Activated CD4-positive, alpha-beta T cell treated with anti-CD3 and anti-CD28 coated beads for 36 hours (primary cell): Measurements from ENCODE around the gene HDAC4. TPM values are rescaled to one million over a fixed set of nuclear protein-coding genes. Genes with fewer than 3 reads are reported as not detected.
"Not testable (repeated sequence)": the region's sequence is repeated elsewhere in the genome, so short reads cannot be mapped to it uniquely, and the experiment has no call there.

ENCODE experiments used
- ATAC-seq: fragments of 200-7000 bp; cut with Tn5 transposase; one replicate; pipeline ENCODE4 v1.10.0; 2021; ENCODE audit warnings: mild to moderate bottlenecking, moderate library complexity
- CTCF ChIA-PET: fragments of 350-600 bp; sonication (Branson Sonifier 250); formaldehyde crosslinking; loops from one replicate; lab custom pipeline; 2021; ENCODE audit warnings: antibody characterized with exemption; lab: Charles Lee
- POLR2A ChIA-PET: fragments of 350-600 bp; sonication (Branson Sonifier 250); formaldehyde crosslinking; loops from one replicate; lab custom pipeline; 2021; ENCODE audit warnings: antibody characterized with exemption, inconsistent platforms; lab: Charles Lee
- DNase-seq: peaks from one replicate; pipeline ENCODE4 v3.0.0-alpha.2; 2020
- H3K27ac Mint-ChIP-seq: one replicate; pipeline ENCODE4 v1.8.0; 2021; ENCODE audit warnings: mixed read lengths
- H3K27me3 Mint-ChIP-seq: one replicate; pipeline ENCODE4 v1.8.0; 2021; ENCODE audit warnings: mixed read lengths
- H3K36me3 Mint-ChIP-seq: one replicate; pipeline ENCODE4 v1.8.0; 2021; ENCODE audit warnings: low read depth, mixed read lengths
- H3K4me1 Mint-ChIP-seq: one replicate; pipeline ENCODE4 v1.8.0; 2021; ENCODE audit warnings: mixed read lengths
- H3K4me3 Mint-ChIP-seq: one replicate; pipeline ENCODE4 v1.8.0; 2021; ENCODE audit warnings: mild to moderate bottlenecking, moderate library complexity, mixed read lengths
- H3K9me3 Mint-ChIP-seq: one replicate; pipeline ENCODE4 v1.8.0; 2021; ENCODE audit warnings: low read depth, mixed read lengths
- intact Hi-C, 2 experiments: fragments of 100-400 bp; cut with DNase I in 1 of 2; cut with micrococcal nuclease in 1 of 2; formaldehyde crosslinking; loops; one replicate each; pipeline versions ENCODE4 v1.14.2 to v1.15.1; 2022 to 2024; cut with DNase I, micrococcal nuclease
- total RNA-seq, 2 experiments: library from RNA; stranded (reverse); gene quantifications; one replicate each; pipeline ENCODE4 v1.2.3, GENCODE V29; 2021

HDAC4 gene
- total RNA-seq, 2 experiments from 2014 or later, result 25.4 to 30.4 TPM

GRCh38 chr2:239038284-239038683 lies 362.5 kb downstream of the HDAC4 start:
- H3K4me1 Mint-ChIP-seq, POLR2A ChIA-PET, ATAC-seq, H3K9me3 Mint-ChIP-seq, H3K27me3 Mint-ChIP-seq, H3K4me3 Mint-ChIP-seq, CTCF ChIA-PET, H3K27ac Mint-ChIP-seq, H3K36me3 Mint-ChIP-seq, DNase-seq: not testable (repeated sequence)
- intact Hi-C loops, result loop anchor here (5.0 to 10.0 kb wide), 4 partner anchors 227 to 954 kb away; no protein-coding TSS in a partner anchor

- intact Hi-C loops, result loop anchor here (5.0 to 10.0 kb wide), 4 partner anchors 227 to 955 kb away; no protein-coding TSS in a partner anchor
- ATAC-seq, result no peak
- ChIA-PET CTCF (no interaction called here), POLR2A (no interaction called here)
- Mint-ChIP-seq H3K27ac (no peak overlapping the region), H3K4me1 (no peaks in the 10 kb centered on the region), H3K4me3 (no peak overlapping the region), H3K36me3 (no peaks in the 10 kb centered on the region), H3K9me3 (no peaks in the 10 kb centered on the region), H3K27me3 (peaks cover 5% of the 10 kb centered on the region)
- no peak for DNase-seq
Observed at GRCh38 chr2:239037559-239037910, 363.3 kb downstream of the HDAC4 start.

GRCh38 chr2:239036819-239037558 lies 363.8 kb downstream of the HDAC4 start:
- Mint-ChIP-seq H3K27ac (no peak overlapping the region), H3K9me3 (no peaks in the 10 kb centered on the region), H3K36me3 (no peaks in the 10 kb centered on the region), H3K4me1 (no peaks in the 10 kb centered on the region), H3K27me3 (peaks cover 8% of the 10 kb centered on the region), H3K4me3 (no peak overlapping the region)
- ATAC-seq, result no peak
- POLR2A ChIA-PET, result no interaction called here
- intact Hi-C loops, result loop anchor here (5.0 to 10.0 kb wide), 4 partner anchors 228 to 955 kb away; no protein-coding TSS in a partner anchor
- CTCF ChIA-PET, result interaction anchor here (0.7 to 1.2 kb wide), 2 partner anchors 849 to 960 kb away, joined by 3 to 6 read pairs; no protein-coding TSS in a partner anchor
- no peak for DNase-seq

- ATAC-seq (no peak), DNase-seq (peak; percentile 32)
- Mint-ChIP-seq H3K4me3 (no peak overlapping the region), H3K9me3 (no peaks in the 10 kb centered on the region), H3K4me1 (no peaks in the 10 kb centered on the region), H3K27ac (no peak overlapping the region), H3K36me3 (no peaks in the 10 kb centered on the region), H3K27me3 (peaks cover 8% of the 10 kb centered on the region)
- intact Hi-C loops, result loop anchor here (1.0 to 10.0 kb wide), 9 partner anchors 70 to 1107 kb away; no protein-coding TSS in a partner anchor
- POLR2A ChIA-PET, result no interaction called here
- CTCF ChIA-PET, result interaction anchor here (0.6 to 1.2 kb wide), 3 partner anchors 531 to 961 kb away, joined by 3 to 6 read pairs (median 3); no protein-coding TSS in a partner anchor
Observed at GRCh38 chr2:239035997-239036731, 364.7 kb downstream of the HDAC4 start.

- intact Hi-C loops, result loop anchor here (1.0 to 10.0 kb wide), 9 partner anchors 71 to 1108 kb away; no protein-coding TSS in a partner anchor
- peaks cover 11% of the 10 kb centered on the region for H3K27me3 Mint-ChIP-seq
- CTCF ChIA-PET, result interaction anchor here (1.2 kb wide), 1 partner anchor 850 kb away, joined by 6 read pairs; no protein-coding TSS in a partner anchor
Observed at GRCh38 chr2:239035361-239035814, 365.4 kb downstream of the HDAC4 start.

GRCh38 chr2:239034561-239035341 lies 366.1 kb downstream of the HDAC4 start:
- Mint-ChIP-seq H3K9me3 (no peaks in the 10 kb centered on the region), H3K4me3 (no peak overlapping the region), H3K4me1 (no peaks in the 10 kb centered on the region), H3K36me3 (no peaks in the 10 kb centered on the region), H3K27me3 (peaks cover 11% of the 10 kb centered on the region), H3K27ac (no peak overlapping the region)
- intact Hi-C loops, result loop anchor here (1.0 to 10.0 kb wide), 9 partner anchors 72 to 1109 kb away; no protein-coding TSS in a partner anchor
- ATAC-seq, result no peak
- DNase-seq, result no peak
- ChIA-PET CTCF (no interaction called here), POLR2A (no interaction called here)

More at GRCh38 chr2:239035361-239035814, 365.4 kb downstream of the HDAC4 start:
- Mint-ChIP-seq H3K27ac (no peak overlapping the region), H3K9me3 (no peaks in the 10 kb centered on the region), H3K4me3 (no peak overlapping the region), H3K36me3 (no peaks in the 10 kb centered on the region), H3K4me1 (no peaks in the 10 kb centered on the region)
- peak; percentile 95 for ATAC-seq
- DNase-seq, result peak; percentile 81
- POLR2A ChIA-PET, result no interaction called here

GRCh38 chr2:239033801-239034560 lies 366.8 kb downstream of the HDAC4 start:
- H3K27me3 Mint-ChIP-seq, result peaks cover 11% of the 10 kb centered on the region
- ATAC-seq, result no peak
- H3K4me3 Mint-ChIP-seq, result no peak overlapping the region
- no peak overlapping the region for H3K27ac Mint-ChIP-seq
- intact Hi-C loops, result loop anchor here (2.0 to 10.0 kb wide), 4 partner anchors 231 to 711 kb away; no protein-coding TSS in a partner anchor
- H3K9me3 Mint-ChIP-seq, result no peaks in the 10 kb centered on the region
- no peak for DNase-seq
- ChIA-PET CTCF (no interaction called here), POLR2A (no interaction called here)
- H3K4me1 Mint-ChIP-seq, result no peaks in the 10 kb centered on the region
- no peaks in the 10 kb centered on the region for H3K36me3 Mint-ChIP-seq

- ChIA-PET CTCF (no interaction called here), POLR2A (no interaction called here)
- ATAC-seq (no peak), DNase-seq (no peak)
- Mint-ChIP-seq H3K4me3 (no peak overlapping the region), H3K27ac (no peak overlapping the region), H3K36me3 (no peaks in the 10 kb centered on the region), H3K27me3 (peaks cover 11% of the 10 kb centered on the region), H3K9me3 (no peaks in the 10 kb centered on the region), H3K4me1 (no peaks in the 10 kb centered on the region)
- intact Hi-C loops, result loop anchor here (10.0 kb wide), 3 partner anchors 235 to 715 kb away; no protein-coding TSS in a partner anchor
Observed at GRCh38 chr2:239029958-239030357, 370.9 kb downstream of the HDAC4 start.

GRCh38 chr2:239028253-239028619 lies 372.6 kb downstream of the HDAC4 start:
- intact Hi-C loops, result no loop called here
- Mint-ChIP-seq H3K36me3 (no peaks in the 10 kb centered on the region), H3K4me3 (no peak overlapping the region), H3K9me3 (no peaks in the 10 kb centered on the region), H3K4me1 (no peaks in the 10 kb centered on the region), H3K27ac (no peak overlapping the region), H3K27me3 (peaks cover 5% of the 10 kb centered on the region)
- ChIA-PET CTCF (no interaction called here), POLR2A (no interaction called here)
- DNase-seq, result no peak
- ATAC-seq, result no peak

- Mint-ChIP-seq H3K27me3 (peaks cover 5% of the 10 kb centered on the region), H3K36me3 (no peaks in the 10 kb centered on the region), H3K27ac (no peak overlapping the region), H3K4me3 (no peak overlapping the region), H3K9me3 (no peaks in the 10 kb centered on the region), H3K4me1 (no peaks in the 10 kb centered on the region)
- ATAC-seq, result no peak
- no peak for DNase-seq
- CTCF ChIA-PET, result no interaction called here
- intact Hi-C loops, result no loop called here
- POLR2A ChIA-PET, result no interaction called here
Observed at GRCh38 chr2:239027391-239028252, 373.2 kb downstream of the HDAC4 start.
